OCI-LY3 (cell line): Measurements from ENCODE around the gene TESK1.
A peak's percentile ranks its signal among the peaks of the same experiment; 100 is the strongest.

ENCODE experiments used
- CTCF ChIP-seq: fragments of 200-600, 300-600 bp; sonication (generic); IDR thresholded peaks from 2 replicates; pipeline ENCODE4 v1.5.1; 2014; ENCODE audit warnings: antibody characterized with exemption, low read length, low read depth
- EZH2phosphoT487 ChIP-seq: fragments of 200-600 bp; shearing (Covaris generic); IDR thresholded peaks from 2 replicates; pipeline ENCODE4 v1.6.1; 2018; ENCODE audit warnings: antibody characterized with exemption, mixed run types, low read depth

GRCh38 chr9:35603986-35604577, 980 bp upstream of the TESK1 start:
- TF ChIP-seq CTCF, result peak; percentile 88
- TF ChIP-seq EZH2phosphoT487, result no peak
